Astrocyte (in vitro differentiated cells and primary cell): ENCODE data around the gene HBZ. TPM values are rescaled to one million over a fixed set of nuclear protein-coding genes. Genes with fewer than 3 reads are reported as not detected.

Experiments
- DNase-seq: peaks from one replicate; pipeline ENCODE4 v3.0.0-alpha.2; 2010; ENCODE audit warnings: low read depth
- FAIRE-seq: peaks from 2 replicates; lab custom pipeline; 2011; peaks lifted over from hg19 to GRCh38; lab: Jason Lieb, UNC
- H2AFZ ChIP-seq: 2 replicates; pipeline ENCODE4 v1.6.0; 2012; ENCODE audit warnings: low read depth, low read length, inconsistent platforms
- H3K27ac ChIP-seq: 2 replicates; pipeline ENCODE4 v1.5.1; 2011; ENCODE audit warnings: low read depth, low read length, inconsistent platforms
- H3K27me3 ChIP-seq: 2 replicates; pipeline ENCODE4 v1.6.0; 2011; ENCODE audit warnings: low read length, inconsistent platforms; ENCODE audit not compliant: insufficient read depth
- H3K36me3 ChIP-seq: 2 replicates; pipeline ENCODE4 v1.5.1; 2011; ENCODE audit warnings: low read length, inconsistent platforms; ENCODE audit not compliant: insufficient read depth
- H3K4me1 ChIP-seq: 2 replicates; pipeline ENCODE4 v1.5.1; 2011; ENCODE audit warnings: low read length, inconsistent platforms; ENCODE audit not compliant: insufficient read depth
- H3K4me2 ChIP-seq: 2 replicates; pipeline ENCODE4 v1.6.0; 2012; ENCODE audit warnings: low read length, inconsistent platforms
- H3K4me3 ChIP-seq: 2 replicates; pipeline ENCODE4 v1.5.1; 2011; ENCODE audit warnings: low read depth, mild to moderate bottlenecking, low read length, inconsistent platforms; ENCODE audit not compliant: insufficient read depth
- H3K79me2 ChIP-seq: 2 replicates; pipeline ENCODE4 v1.6.0; 2012; ENCODE audit warnings: mild to moderate bottlenecking, low read length, inconsistent platforms; ENCODE audit not compliant: insufficient read depth
- H3K9ac ChIP-seq: 2 replicates; pipeline ENCODE4 v1.6.0; 2012; ENCODE audit warnings: mild to moderate bottlenecking, low read length, inconsistent platforms
- H3K9me3 ChIP-seq: 2 replicates; pipeline ENCODE4 v1.5.1; 2012; ENCODE audit warnings: low read depth, mild to moderate bottlenecking, low read length, inconsistent platforms; ENCODE audit not compliant: insufficient read depth
- H4K20me1 ChIP-seq: 2 replicates; pipeline ENCODE4 v1.6.0; 2012; ENCODE audit warnings: low read length, inconsistent platforms; ENCODE audit not compliant: insufficient read depth
- H3K27ac Mint-ChIP-seq: one replicate; pipeline ENCODE4 v1.8.0; 2021; ENCODE audit warnings: mild to moderate bottlenecking, mixed read lengths; ENCODE audit not compliant: unreplicated experiment
- H3K27me3 Mint-ChIP-seq: one replicate; pipeline ENCODE4 v1.8.0; 2021; ENCODE audit warnings: low read depth, mixed read lengths; ENCODE audit not compliant: unreplicated experiment
- H3K36me3 Mint-ChIP-seq: one replicate; pipeline ENCODE4 v1.8.0; 2021; ENCODE audit warnings: low read depth, mixed read lengths; ENCODE audit not compliant: unreplicated experiment
- H3K4me1 Mint-ChIP-seq: one replicate; pipeline ENCODE4 v1.8.0; 2021; ENCODE audit warnings: low read depth, mixed read lengths; ENCODE audit not compliant: unreplicated experiment
- H3K4me3 Mint-ChIP-seq: one replicate; pipeline ENCODE4 v1.8.0; 2021; ENCODE audit warnings: mild to moderate bottlenecking, moderate library complexity, mixed read lengths; ENCODE audit not compliant: unreplicated experiment
- H3K9me3 Mint-ChIP-seq: one replicate; pipeline ENCODE4 v1.8.0; 2021; ENCODE audit warnings: mild to moderate bottlenecking, mixed read lengths; ENCODE audit not compliant: unreplicated experiment
- EZH2 ChIP-seq: IDR thresholded peaks from 2 replicates; pipeline ENCODE4 v1.6.1; 2012; ENCODE audit warnings: mild to moderate bottlenecking, low read length, inconsistent platforms; ENCODE audit not compliant: insufficient read depth
- total RNA-seq: library from RNA; stranded (reverse); gene quantifications from 2 replicates; pipeline ENCODE4 v1.2.1, GENCODE V29; 2021
- TF ChIP-seq, protein P1 (sequence below): IDR thresholded peaks from 2 replicates; pipeline ENCODE4 v1.5.1; 2011; ENCODE audit warnings: low read depth, mild to moderate bottlenecking, inconsistent platforms, low read length, moderate library complexity; ENCODE audit not compliant: insufficient read depth

Gene HBZ
- total RNA-seq, 1 donor from 2014 or later = not detected

DNA sequence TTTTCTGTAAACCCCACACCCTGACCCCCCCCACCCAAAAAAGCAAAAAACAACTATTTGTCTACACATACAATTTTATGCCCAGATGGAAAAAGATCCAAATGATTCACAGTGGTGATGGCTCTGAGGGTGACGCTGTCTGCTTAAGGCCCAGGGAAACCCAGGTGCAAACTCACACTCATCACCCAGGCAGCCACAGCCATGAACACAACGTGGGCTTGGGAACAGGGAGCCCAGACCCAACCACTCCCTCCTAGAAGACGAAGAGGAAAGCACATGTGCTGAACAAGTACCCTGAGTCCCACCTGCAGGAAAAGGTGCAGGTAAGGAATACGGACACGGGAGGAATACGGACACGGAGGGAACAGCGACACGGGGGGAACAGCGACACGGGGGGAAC is 33.2 kb downstream of the HBZ start:
- no peaks in the 10 kb centered on the region for H3K4me1 Mint-ChIP-seq
- Histone ChIP-seq H4K20me1 (peaks cover 63% of the 10 kb centered on the region), H3K9ac (no peak overlapping the region), H3K36me3 (peaks cover 22% of the 10 kb centered on the region), H3K9me3 (no peaks in the 10 kb centered on the region), H2AFZ (no peak overlapping the region), H3K4me2 (no peak overlapping the region), H3K4me3 (no peak overlapping the region), H3K27me3 (no peaks in the 10 kb centered on the region), H3K27ac (no peak overlapping the region), H3K79me2 (no peaks in the 10 kb centered on the region), H3K4me1 (peaks cover 10% of the 10 kb centered on the region)
- no peaks in the 10 kb centered on the region for H3K9me3 Mint-ChIP-seq
- no peak for DNase-seq
- no peak overlapping the region for H3K4me3 Mint-ChIP-seq
- TF ChIP-seq, protein P1, sequence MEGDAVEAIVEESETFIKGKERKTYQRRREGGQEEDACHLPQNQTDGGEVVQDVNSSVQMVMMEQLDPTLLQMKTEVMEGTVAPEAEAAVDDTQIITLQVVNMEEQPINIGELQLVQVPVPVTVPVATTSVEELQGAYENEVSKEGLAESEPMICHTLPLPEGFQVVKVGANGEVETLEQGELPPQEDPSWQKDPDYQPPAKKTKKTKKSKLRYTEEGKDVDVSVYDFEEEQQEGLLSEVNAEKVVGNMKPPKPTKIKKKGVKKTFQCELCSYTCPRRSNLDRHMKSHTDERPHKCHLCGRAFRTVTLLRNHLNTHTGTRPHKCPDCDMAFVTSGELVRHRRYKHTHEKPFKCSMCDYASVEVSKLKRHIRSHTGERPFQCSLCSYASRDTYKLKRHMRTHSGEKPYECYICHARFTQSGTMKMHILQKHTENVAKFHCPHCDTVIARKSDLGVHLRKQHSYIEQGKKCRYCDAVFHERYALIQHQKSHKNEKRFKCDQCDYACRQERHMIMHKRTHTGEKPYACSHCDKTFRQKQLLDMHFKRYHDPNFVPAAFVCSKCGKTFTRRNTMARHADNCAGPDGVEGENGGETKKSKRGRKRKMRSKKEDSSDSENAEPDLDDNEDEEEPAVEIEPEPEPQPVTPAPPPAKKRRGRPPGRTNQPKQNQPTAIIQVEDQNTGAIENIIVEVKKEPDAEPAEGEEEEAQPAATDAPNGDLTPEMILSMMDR = no peak
- no peak for TF ChIP-seq EZH2
- H3K27me3 Mint-ChIP-seq = no peaks in the 10 kb centered on the region
- FAIRE-seq = no peak
- peaks cover 16% of the 10 kb centered on the region for H3K36me3 Mint-ChIP-seq
- H3K27ac Mint-ChIP-seq = no peak overlapping the region

- Histone ChIP-seq H3K9me3 (no peaks in the 10 kb centered on the region), H3K4me3 (no peak overlapping the region), H3K4me2 (no peak overlapping the region), H3K9ac (no peak overlapping the region), H4K20me1 (peaks cover 66% of the 10 kb centered on the region), H3K27me3 (no peaks in the 10 kb centered on the region), H3K27ac (no peak overlapping the region), H3K36me3 (peaks cover 36% of the 10 kb centered on the region), H2AFZ (no peak overlapping the region), H3K79me2 (peaks cover 6% of the 10 kb centered on the region), H3K4me1 (no peaks in the 10 kb centered on the region)
- TF ChIP-seq, protein P1 = no peak
- TF ChIP-seq EZH2 = no peak
- DNase-seq (no peak), FAIRE-seq (no peak)
- Mint-ChIP-seq H3K27ac (no peak overlapping the region), H3K9me3 (no peaks in the 10 kb centered on the region), H3K4me1 (peaks cover 9% of the 10 kb centered on the region), H3K27me3 (no peaks in the 10 kb centered on the region), H3K4me3 (no peak overlapping the region), H3K36me3 (peaks cover 23% of the 10 kb centered on the region)
These were observed 34.9 kb downstream of the HBZ start for GRCh38 chr16:187330-187729.

DNA sequence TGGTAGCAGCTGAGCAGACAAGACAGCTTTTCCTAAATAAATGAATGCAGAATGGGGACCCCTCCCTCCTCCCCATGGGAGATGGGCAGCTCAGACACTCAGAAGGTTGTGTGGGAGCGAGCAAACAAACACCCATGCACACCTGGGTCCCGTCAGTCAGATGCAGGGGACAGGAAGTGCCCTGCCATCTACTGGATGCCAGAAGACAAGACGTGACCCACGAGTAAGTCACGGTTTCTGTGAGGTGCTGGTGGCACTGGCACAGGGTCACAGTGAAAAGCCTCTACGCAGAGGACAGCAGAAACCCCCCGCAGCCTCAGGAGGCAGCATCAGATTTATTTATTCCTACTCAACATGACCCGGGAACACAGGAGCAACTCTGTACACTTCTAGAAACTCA is 36.2 kb downstream of the HBZ start:
- peaks cover 9% of the 10 kb centered on the region for H3K4me1 Mint-ChIP-seq
- Histone ChIP-seq H4K20me1 (peaks cover 72% of the 10 kb centered on the region), H3K9me3 (no peaks in the 10 kb centered on the region), H3K4me1 (no peaks in the 10 kb centered on the region), H2AFZ (no peak overlapping the region), H3K4me2 (no peak overlapping the region), H3K79me2 (peaks cover 6% of the 10 kb centered on the region), H3K27me3 (no peaks in the 10 kb centered on the region), H3K27ac (no peak overlapping the region), H3K9ac (no peak overlapping the region), H3K4me3 (no peak overlapping the region), H3K36me3 (peaks cover 37% of the 10 kb centered on the region)
- no peaks in the 10 kb centered on the region for H3K27me3 Mint-ChIP-seq
- no peak overlapping the region for H3K27ac Mint-ChIP-seq
- H3K4me3 Mint-ChIP-seq = no peak overlapping the region
- H3K9me3 Mint-ChIP-seq = no peaks in the 10 kb centered on the region
- DNase-seq = no peak
- FAIRE-seq = no peak
- no peak for TF ChIP-seq EZH2
- TF ChIP-seq, protein P1 = no peak
- peaks cover 27% of the 10 kb centered on the region for H3K36me3 Mint-ChIP-seq
